Muscle of back (tissue), 11 donors: Measurements from ENCODE around the gene WFDC5. TPM values are rescaled to one million over a fixed set of nuclear protein-coding genes. Genes with fewer than 3 reads are reported as not detected.
"Not testable (repeated sequence)": the region's sequence is repeated elsewhere in the genome, so short reads cannot be mapped to it uniquely, and the experiment has no call there.

ENCODE experiments used
- DNase-seq, 3 donors: peaks; one replicate each; pipeline versions ENCODE4 v3.0.0 to v3.0.0-alpha.2; 2013
- polyA plus RNA-seq, 10 donors: library from polyadenylated mRNA; unstranded; fragments of 120-200 nt; gene quantifications; one replicate each; pipeline ENCODE4 v1.2.1, GENCODE V29; 2013; ENCODE audit not compliant: insufficient read length in 10 of 10

The WFDC5 gene
- polyA plus RNA-seq, 10 donors: 0.62 to 0.69 TPM; not detected in 8

DNA sequence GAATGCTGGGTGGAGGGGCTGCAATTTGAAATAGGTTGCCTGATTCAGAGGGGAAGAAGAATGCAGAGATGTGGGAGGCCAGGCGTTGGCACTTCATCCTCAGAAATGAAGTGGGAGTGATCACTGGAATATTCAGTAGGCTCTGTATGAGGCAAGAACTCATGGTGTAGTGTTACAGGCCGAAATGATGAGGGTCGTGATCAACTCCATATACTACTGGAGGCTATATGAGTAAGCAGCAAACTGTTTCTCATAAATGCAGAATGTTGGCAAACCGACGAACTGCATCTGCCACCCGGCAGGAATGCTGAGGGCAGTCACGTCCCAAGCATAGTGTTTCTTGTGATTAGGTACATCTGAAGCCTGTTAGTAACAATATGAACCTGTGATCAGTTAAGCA, 26.7 kb downstream of the WFDC5 start:
- peak in 1 of 3 donors; percentile 75 for DNase-seq

DNA sequence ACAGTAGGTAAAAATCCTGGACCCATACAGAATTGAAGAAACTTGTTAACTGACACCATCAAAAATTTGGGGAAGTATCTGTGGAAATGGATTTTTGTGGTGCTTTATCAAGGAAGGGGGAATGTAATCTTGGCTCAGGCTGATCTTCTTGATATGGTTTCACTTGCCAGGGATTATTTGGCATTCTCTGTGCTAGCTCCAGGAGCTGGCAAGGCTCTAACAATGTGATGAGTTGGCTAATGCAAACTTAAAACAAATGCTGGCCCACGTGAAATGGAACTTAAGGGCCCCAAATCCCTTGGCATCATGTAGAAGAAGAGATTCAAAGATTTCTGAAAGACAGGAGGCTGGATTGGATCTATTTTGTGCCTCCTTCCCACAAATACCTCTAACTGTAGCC, 27.2 kb downstream of the WFDC5 start:
- DNase-seq: no peak

DNA sequence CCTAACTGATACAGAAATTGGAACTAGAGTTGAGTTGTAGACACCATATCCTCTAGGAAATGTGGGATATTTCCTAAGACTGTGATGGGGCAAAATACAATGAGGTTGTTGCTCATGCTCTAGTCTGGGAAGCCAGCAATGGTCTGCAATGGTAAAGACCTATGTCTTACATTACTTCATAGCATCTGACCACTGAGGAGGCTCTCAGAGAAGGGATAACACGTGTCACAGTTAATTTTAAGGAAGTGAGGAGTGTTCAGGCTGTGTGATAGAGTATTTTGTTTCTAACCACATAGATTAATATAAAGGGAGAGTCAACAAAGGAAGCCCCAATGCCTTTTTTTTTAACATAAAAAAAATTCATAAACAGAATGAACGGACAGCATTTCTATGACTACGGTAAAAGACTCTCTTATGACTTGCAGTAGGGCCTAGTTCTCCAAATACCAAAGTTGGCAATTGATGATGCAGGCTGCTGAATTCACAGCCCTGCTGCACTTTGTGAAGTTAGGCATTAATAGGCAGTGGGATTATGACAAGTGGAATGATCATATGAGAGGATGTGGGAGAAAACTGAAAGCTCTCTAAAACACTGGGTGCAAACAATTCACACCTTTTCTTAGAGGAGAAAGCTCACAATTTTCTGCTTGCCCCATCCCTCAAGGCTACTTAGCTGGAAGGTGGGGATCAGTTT, 27.7 kb downstream of the WFDC5 start:
- no peak for DNase-seq

DNA sequence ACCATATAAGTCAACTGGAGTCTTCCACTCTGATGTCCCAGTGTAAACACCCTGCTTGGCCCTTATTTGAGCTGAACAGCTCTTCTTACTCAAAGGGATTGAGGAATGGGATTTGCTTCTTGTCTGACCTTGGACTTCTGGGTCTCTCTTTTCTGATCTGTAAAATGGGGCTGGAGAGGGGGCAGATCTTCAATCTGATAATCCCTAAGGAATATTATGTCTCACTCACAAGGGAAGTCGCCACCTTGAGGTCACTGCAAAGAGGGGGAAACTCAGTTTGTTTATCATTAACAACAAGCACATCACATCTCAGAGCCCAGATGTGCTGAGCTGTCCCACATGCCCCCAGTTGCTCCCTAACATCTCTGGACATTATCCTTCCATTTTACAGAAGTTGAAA, 29.1 kb downstream of the WFDC5 start:
- DNase-seq: no peak

DNA sequence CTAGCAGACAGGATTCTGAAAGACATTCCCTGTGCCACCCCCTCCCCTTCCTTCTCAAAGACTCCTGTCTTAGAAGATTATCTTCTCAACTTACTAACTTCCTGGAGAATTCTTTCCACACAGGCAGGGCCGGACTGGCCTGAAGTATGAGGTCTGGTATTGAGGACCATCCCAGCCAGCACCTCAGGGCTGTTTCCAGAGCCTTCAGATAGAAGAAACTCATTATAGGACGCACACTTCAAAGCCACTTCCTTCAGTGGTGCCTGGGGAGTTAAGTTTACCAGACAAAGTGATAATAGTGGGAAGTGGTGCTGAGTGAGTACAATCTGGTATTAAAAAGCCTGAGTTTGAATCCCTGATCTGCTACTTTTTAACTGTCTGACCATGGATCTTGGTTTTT, 29.7 kb downstream of the WFDC5 start:
- DNase-seq: no peak

DNA sequence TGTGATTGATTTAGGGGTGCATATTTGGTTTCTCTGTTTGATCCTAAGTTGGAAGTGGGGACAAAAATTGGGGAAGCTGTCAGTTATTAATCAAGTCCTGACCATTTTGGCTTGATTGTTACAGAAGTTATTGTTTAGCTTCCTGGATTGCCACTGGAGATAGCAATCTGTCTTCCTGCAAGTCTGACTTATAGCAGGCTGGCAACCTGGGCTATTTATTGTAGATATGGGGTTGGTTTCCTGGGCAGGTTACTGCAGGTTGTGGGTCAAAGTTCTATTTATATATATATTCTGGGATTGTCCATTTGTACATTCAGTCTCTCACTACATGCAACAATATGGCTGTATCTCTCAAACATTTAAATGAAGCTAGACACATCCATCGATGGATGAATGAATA, 31.8 kb downstream of the WFDC5 start:
- no peak for DNase-seq

DNA sequence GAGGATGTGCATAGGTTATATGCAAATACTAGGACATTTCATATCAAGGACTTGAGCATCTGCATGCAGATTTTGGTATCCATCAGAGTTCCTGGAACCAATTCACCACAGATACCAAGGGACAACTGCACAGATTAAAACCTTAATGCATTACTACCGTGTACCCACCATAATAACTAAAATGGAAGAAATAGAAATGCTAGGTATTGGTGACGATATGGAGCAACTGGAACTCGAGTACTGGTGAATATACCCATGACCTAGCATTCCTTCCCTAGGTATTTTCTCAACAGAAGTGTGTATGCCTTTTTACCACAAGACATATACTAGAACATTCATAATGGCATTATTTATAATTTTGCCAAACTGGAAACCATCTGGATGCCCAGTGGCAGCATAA, 32.5 kb downstream of the WFDC5 start:
- DNase-seq: no peak

DNA sequence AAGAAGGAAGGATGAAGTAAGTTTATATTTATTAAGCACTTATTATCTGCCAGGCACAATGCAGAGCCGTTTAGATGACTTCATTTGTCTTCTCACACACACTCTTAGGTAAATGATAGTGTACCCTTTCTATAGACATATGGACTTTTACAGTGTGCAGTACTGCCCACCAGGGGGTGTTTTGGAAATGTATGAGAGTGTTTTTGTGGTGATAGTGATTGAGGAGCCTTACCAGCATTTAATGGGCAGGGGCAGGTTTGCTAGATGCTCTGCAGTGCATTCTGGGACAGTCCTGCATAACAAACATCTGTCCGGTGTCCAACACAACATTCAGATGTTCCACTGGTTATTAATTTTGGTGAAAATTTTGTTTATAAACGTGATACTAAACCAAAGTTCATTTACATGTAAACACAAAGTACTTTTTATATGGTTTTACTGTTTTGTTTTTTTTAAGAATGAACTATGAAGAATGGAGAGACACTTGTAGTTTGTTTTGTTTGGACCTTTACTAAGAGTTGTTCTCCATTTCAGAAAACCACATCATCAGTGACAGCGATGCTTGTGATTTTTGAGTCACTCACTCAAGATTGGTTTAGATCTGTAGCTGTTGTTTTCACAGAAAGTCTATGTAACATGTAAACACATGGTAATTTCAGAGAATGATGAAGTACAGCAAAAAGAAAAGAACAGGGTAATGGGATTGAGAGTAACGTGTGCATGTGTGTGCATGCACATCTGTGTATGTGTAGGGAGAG, 33.9 kb downstream of the WFDC5 start:
- no peak for DNase-seq

DNA sequence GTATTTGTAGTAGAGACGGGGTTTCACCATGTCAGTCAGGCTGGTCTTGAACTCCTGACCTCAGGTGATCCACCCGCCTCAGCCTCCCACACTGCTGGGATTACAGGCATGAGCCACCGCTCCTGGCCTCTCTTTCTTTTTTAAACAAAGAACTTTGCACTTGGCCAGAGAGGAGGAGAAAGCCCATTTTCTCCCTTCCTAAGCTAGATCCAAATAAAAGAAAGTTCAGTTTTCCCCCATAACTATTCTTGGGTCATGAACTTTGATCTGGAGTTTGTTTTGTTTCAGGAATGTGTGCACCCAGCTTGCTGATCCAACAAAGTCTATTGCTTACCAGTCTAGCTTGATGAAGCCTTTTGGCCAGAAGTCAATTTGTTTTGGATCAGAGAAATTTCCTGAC, 37.4 kb downstream of the WFDC5 start:
- DNase-seq: no peak

DNA sequence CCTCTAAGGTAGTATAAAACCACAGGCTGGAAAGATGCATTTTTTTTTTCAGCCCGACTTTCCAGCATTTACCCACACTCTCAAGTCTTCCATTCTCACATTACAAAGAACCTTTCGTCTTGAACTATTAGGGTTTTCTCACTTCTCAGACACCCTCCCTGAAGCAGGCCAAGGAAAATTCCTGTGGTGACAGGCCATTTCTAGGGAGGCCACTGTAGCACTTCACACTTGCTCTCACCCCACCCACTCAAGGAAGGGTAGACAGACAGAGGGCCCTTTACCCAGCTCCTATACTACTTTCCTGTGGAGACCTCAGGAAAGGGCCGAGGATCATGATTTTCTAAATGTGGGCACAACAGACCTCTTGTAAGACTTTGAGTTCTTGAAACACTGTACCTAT, 41.8 kb downstream of the WFDC5 start:
- DNase-seq: no peak

DNA sequence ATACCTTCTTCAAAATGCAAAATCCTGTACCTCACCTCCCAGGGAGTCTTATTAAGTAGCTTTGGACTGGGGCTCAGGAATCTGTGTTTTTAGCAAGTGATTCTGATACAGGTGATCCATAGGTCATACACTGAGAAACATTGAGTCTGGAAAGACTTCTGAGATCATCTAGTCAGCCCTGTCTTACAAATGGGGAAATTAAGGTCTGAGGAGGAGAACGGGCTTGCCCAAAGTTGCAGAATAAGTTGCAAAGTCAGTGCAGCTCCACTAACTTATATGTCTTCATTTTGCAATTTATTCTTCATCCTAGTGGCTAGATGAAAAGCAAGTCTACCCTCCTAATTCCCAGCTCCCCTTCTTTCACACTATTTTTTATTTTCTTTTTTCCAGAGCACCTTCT, 42.9 kb downstream of the WFDC5 start:
- no peak for DNase-seq

DNA sequence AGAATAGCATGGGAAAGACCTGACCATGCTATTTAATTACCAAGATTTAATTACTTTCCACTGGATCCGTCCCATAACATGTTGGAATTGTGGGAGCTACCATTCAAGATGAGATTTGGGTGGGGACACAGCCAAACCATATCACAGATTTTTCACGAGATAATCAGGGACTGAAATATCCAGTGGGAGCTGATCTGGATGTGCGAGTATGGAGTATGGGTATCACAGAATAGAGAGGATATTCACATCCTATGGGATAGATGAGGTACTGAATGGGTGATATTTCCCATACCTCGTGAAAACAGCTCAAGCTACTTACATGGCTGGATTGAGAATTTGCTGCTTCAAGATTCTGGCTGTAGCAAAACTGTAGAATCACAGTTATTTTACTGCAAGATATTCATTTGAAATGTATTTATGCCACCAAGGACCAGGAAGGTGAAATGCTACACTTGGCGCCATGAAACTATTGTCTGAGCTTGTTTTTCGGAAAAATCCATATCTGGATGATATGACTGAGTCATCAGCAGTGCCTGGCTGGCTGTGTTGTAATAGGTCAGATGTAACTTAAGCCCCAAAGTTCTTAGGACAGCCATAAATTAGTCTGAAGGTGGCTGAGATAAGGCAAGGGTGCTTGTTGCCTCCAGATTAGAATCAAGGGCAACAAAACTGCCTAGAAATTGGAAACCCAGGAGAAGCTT, 43.9 kb downstream of the WFDC5 start:
- DNase-seq: no peak

DNA sequence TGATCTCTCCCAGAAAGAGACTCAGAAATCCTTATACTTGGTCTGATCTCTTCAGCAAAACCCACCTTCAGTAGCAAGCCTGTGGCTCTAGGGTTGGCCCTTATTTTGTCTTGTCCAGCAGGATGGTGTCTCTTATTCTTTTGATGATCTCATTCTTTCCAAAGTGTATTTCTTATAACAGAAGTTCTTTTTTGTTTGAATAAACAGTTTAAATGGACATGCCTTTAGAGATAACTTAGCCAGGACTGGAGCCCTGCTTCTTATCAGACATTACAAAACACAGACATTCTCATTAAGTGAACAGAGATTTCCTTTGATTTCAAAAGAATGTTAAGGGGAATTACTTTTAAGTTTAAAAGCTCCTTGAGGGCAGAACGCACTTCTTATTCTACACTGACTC, 45.7 kb downstream of the WFDC5 start:
- DNase-seq: no peak

DNA sequence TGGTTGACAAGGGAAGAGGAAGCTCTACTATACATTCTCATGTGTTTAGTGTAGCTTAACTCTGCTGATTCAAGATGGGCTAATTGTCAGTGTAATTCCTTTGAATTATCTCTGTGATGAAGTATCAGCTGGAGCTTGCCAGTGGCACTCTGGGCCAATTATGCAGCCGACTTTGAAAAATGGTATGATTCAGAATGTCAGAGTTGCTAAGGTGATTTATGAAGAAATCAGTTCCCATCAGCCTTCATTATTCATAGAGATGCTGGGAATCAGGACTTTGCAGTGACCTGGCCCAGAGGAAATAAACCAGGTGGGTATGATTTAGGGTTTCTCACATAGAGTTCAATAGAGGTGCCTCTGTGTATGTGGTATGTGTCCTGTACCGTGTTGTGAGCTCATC, 47.4 kb downstream of the WFDC5 start:
- DNase-seq: peak in 1 of 3 donors; percentile 3

DNA sequence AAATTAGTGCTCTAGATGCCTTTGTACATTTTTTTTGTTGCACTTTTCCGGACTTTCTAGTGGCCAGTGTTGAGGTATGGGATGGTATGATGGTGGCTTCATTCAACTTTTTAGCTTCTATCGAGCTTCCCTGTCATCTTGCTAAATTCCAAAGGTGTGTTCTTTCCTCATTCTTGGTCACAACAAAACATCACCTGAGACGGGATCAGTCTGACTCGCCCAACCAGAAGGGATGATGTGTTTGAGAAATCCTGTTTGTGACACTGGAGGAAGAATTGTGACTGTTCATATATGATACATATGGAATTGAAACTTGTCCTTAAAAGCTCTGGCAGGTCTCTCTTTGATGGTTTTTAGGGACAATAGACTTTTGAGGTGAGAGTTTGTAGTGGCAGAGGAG, 47.9 kb downstream of the WFDC5 start:
- no peak for DNase-seq

DNA sequence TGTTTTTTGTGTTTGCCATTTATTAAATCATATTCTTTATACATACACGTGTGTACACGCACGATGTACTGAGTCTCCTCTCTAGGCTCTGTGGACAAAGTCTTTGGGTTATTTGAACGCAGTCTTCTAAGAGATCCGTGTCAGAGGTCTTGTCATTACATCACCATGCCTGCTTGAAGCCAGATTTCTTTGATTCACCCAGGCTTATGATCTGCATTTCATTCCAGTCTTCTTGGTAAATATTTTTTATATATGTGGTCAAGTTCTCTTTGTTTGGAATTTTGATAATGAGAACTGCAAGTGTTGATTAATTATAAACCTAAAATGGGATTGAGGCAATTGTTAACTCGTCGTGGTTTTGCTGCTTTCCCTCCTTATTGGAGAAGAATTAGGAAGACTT, 48.6 kb downstream of the WFDC5 start:
- no peak for DNase-seq

DNA sequence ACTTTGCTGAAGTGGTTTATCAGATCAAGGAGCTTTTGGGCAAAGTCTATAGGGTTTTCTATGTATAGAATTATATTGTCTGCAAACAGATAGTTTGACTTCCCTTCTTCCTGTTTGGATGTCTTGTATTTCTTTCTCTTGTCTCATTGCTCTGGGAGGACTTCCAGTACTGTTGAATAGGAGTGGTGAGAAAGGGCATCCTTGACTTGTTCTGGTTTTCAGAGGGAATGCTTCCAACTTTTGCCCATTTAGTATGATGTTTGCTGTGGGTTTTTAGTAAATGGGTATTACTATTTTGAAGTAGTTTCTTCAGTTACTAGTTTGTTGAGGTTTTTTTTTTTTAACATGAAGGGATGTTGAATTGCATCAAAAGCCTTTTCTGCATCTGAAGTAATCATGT, 50.2 kb downstream of the WFDC5 start:
- DNase-seq: no peak

DNA sequence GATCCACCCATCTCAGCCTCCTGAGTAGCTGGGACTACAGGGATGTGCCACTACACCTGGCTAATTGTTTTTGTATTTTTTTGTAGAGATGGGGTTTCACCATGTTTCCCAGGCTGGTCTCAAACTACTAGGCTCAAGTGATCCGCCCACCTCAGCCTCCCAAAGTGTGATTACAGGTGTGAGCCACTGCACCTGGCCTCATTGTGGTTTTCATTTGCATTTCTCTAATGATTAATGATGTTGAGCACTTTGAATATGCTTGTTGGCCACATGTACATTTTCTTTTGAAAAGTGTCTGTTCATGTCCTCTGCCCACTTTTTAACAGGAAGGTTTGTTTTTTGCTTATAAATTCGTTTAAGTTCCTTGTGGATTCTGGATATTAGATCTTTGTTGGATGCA, 51.9 kb downstream of the WFDC5 start:
- DNase-seq: not testable (repeated sequence)

DNA sequence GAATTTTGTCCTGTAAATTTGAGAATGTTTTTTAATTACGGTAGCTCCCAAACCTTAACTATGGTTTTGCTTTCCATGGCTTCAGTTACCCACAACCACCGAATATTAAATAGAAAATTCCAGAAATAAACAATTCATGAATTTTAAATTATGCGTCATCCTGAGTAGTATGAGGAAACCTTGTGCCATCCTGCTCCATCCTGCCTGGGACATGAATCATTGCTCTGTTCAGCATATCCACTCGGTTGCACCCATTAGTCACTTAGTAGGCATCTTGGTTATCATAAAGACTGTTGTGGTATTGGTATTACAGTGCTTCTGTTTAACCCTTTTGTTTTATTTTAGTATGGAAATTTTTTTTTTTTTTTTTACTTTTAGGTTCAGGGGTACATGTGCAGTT, 53.7 kb downstream of the WFDC5 start:
- DNase-seq: peak in 1 of 3 donors; percentile 22

DNA sequence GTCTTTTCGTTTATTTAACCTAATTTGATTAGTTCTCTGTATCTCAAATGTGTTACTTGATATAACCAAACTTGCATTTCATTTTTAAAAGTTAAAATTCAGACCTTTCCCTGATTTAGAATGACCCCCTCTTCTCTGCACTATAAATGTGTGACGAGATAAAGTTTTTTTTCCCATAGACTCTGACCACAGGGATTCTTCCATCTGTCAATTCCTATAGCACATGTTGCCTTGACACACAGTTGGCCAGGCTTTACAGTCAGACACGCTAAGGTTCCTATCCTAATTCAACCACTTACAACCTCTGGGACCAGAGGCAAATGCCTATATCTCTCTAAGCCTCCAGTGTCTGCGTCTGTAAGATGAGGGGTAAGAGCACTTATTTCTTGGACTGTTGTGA, 54.7 kb downstream of the WFDC5 start:
- DNase-seq: no peak
